OCI-LY7 (cell line): ENCODE results near the gene AKAP13. TPM values are rescaled to one million over a fixed set of nuclear protein-coding genes. Genes with fewer than 3 reads are reported as not detected.
"Not testable (repeated sequence)": the region's sequence is repeated elsewhere in the genome, so short reads cannot be mapped to it uniquely, and the experiment has no call there.

Source experiments
- BruUV-seq: library from RNA; stranded (reverse); fragments of 400-500 nt; replicated peaks from 2 replicates; lab custom pipeline; 2021; lab: Mats Ljungman, UMichigan
- CTCF ChIA-PET: fragments of 300-600 bp; sonication (Branson Sonifier 250); formaldehyde crosslinking; loops from one replicate; lab custom pipeline; 2022; ENCODE audit warnings: antibody characterized with exemption; ENCODE audit not compliant: unreplicated experiment; lab: Charles Lee
- POLR2A ChIA-PET: fragments of 300-600 bp; sonication (Branson Sonifier 250); formaldehyde crosslinking; loops from one replicate; lab custom pipeline; 2022; ENCODE audit warnings: antibody characterized with exemption; lab: Charles Lee
- DNase-seq: peaks from one replicate; pipeline ENCODE4 v3.0.0-alpha.2; 2015; ENCODE audit warnings: low spot score
- H2AFZ ChIP-seq: fragments of 200-600 bp; sonication (generic), shearing (Covaris generic); 2 replicates; pipeline ENCODE4 v1.6.1; 2014; ENCODE audit warnings: mild to moderate bottlenecking, antibody characterized with exemption, low read length, moderate library complexity
- H3K27ac ChIP-seq: fragments of 200-600 bp; sonication (generic); 2 replicates; pipeline ENCODE4 v1.5.1; 2014; ENCODE audit warnings: mixed run types, low read depth, mild to moderate bottlenecking, moderate library complexity, low read length, inconsistent platforms; ENCODE audit not compliant: poor library complexity, severe bottlenecking
- H3K36me3 ChIP-seq: fragments of 200-600 bp; sonication (generic); 2 replicates; pipeline ENCODE4 v1.6.1; 2014; ENCODE audit warnings: mild to moderate bottlenecking, antibody characterized with exemption, low read length, moderate library complexity, mixed read lengths; ENCODE audit not compliant: insufficient read depth
- H3K4me1 ChIP-seq: fragments of 200-600 bp; sonication (generic); 2 replicates; pipeline ENCODE4 v1.5.1; 2014; ENCODE audit warnings: mild to moderate bottlenecking, low read length; ENCODE audit not compliant: insufficient read depth, poor library complexity, severe bottlenecking
- H3K4me2 ChIP-seq: fragments of 200-600 bp; sonication (generic); 2 replicates; pipeline ENCODE4 v1.6.1; 2014; ENCODE audit warnings: mild to moderate bottlenecking, low read length
- H3K4me3 ChIP-seq: fragments of 200-600 bp; sonication (generic); 2 replicates; pipeline ENCODE4 v1.5.1; 2014; ENCODE audit warnings: mild to moderate bottlenecking, low read depth, low read length; ENCODE audit not compliant: poor library complexity, severe bottlenecking
- H3K79me2 ChIP-seq: fragments of 200-600 bp; sonication (generic); 2 replicates; pipeline ENCODE4 v1.6.1; 2016; ENCODE audit warnings: low read depth, mild to moderate bottlenecking, low read length, moderate library complexity, mixed read lengths; ENCODE audit not compliant: insufficient read depth
- H3K9me2 ChIP-seq: fragments of 200-600 bp; sonication (generic); 2 replicates; pipeline ENCODE4 v1.6.1; 2016; ENCODE audit warnings: mild to moderate bottlenecking, low read length, mixed read lengths; ENCODE audit not compliant: insufficient read depth
- H3K9me3 ChIP-seq: fragments of 200-600 bp; sonication (generic); 2 replicates; pipeline ENCODE4 v1.6.1; 2014; ENCODE audit warnings: mild to moderate bottlenecking, mixed run types, low read length, mixed read lengths
- H4K20me1 ChIP-seq: fragments of 200-600 bp; sonication (generic); 2 replicates; pipeline ENCODE4 v1.6.1; 2014; ENCODE audit warnings: mild to moderate bottlenecking, antibody characterized with exemption, low read length, moderate library complexity, mixed read lengths; ENCODE audit not compliant: insufficient read depth
- EZH2phosphoT487 ChIP-seq: fragments of 200-600 bp; sonication (generic); IDR thresholded peaks from 2 replicates; pipeline ENCODE4 v1.6.1; 2018; ENCODE audit warnings: low read depth, borderline replicate concordance, mild to moderate bottlenecking, mixed run types, antibody characterized with exemption, low read length, moderate library complexity, mixed read lengths
- intact Hi-C: fragments of 100-400 bp; cut with micrococcal nuclease; formaldehyde crosslinking; loops from one replicate; pipeline ENCODE4 v1.10.0; 2022; ENCODE audit not compliant: unreplicated experiment
- total RNA-seq, 2 experiments: library from RNA; depleted of rRNA in 1 of 2; stranded (reverse); fragments of >200 nt in 1 of 2; shearing (Covaris generic) in 1 of 2; gene quantifications; 2 replicates each; pipeline ENCODE4 v1.2.3, GENCODE V29; 2014 to 2022
- TF ChIP-seq, protein P1 (sequence below): fragments of 200-600 bp; sonication (generic); conservative IDR thresholded peaks from 2 replicates; pipeline ENCODE4 v1.5.1; 2014; ENCODE audit warnings: mild to moderate bottlenecking, antibody characterized with exemption, low read length, moderate library complexity, mixed read lengths

AKAP13 gene
- total RNA-seq, 2 experiments from 2014 or later, result 140 to 250 TPM

DNA sequence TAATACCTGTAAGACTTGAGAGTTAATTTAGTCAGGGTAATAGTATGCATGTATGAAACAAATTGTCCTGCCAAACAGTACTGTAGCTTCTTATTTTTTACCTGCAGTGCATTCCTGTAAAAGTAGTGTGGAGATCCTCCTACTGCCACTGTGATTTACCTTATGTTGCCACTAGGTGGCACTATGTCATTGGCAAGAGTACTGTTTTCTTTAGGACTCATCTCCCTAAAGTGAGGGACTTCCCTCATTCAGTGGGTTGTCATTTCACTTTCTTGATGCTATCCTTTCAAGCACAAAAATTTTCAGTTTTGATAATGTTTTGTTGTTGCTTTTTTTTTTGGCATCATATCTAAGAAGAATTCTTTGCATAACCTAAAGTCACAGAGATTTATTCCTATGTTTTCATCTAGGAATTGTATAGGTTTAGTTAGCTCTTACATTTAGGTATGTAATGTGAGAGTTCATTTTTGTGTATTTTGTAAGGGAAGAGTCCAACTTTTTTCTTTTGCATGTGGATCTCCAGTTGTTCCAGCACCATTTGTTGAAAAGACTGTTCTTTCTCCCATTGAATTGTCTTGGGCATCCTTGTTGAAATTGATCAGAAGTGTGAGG lies 105.7 kb downstream of the AKAP13 start:
- peak overlapping the region; percentile 12; the same call in 1 of the 2 replicates for H3K4me2 ChIP-seq
- H3K9me3 ChIP-seq, result no peaks in the 10 kb centered on the region
- peaks cover 37% of the 10 kb centered on the region for H3K36me3 ChIP-seq
- ChIA-PET POLR2A (no interaction called here), CTCF (interaction anchor here (1.7 kb wide), 1 partner anchor 11 kb away, joined by 3 read pairs; no protein-coding TSS in a partner anchor)
- no peak overlapping the region for H3K4me3 ChIP-seq
- BruUV-seq, result no TSS peak
- H3K27ac ChIP-seq, result no peak overlapping the region
- H4K20me1 ChIP-seq, result peaks cover 23% of the 10 kb centered on the region; the same call in 1 of the 2 replicates
- TF ChIP-seq, protein P1, sequence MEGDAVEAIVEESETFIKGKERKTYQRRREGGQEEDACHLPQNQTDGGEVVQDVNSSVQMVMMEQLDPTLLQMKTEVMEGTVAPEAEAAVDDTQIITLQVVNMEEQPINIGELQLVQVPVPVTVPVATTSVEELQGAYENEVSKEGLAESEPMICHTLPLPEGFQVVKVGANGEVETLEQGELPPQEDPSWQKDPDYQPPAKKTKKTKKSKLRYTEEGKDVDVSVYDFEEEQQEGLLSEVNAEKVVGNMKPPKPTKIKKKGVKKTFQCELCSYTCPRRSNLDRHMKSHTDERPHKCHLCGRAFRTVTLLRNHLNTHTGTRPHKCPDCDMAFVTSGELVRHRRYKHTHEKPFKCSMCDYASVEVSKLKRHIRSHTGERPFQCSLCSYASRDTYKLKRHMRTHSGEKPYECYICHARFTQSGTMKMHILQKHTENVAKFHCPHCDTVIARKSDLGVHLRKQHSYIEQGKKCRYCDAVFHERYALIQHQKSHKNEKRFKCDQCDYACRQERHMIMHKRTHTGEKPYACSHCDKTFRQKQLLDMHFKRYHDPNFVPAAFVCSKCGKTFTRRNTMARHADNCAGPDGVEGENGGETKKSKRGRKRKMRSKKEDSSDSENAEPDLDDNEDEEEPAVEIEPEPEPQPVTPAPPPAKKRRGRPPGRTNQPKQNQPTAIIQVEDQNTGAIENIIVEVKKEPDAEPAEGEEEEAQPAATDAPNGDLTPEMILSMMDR, result peak; percentile 91
- TF ChIP-seq EZH2phosphoT487, result no peak
- H3K4me1 ChIP-seq, result peaks cover 76% of the 10 kb centered on the region
- intact Hi-C loops, result loop anchor here (5.0 kb wide), 2 partner anchors 56 to 96 kb away; no protein-coding TSS in a partner anchor
- no peak overlapping the region for H2AFZ ChIP-seq
- H3K9me2 ChIP-seq, result no peaks in the 10 kb centered on the region
- peak; percentile 81 for DNase-seq
- H3K79me2 ChIP-seq, result peaks cover 85% of the 10 kb centered on the region

DNA sequence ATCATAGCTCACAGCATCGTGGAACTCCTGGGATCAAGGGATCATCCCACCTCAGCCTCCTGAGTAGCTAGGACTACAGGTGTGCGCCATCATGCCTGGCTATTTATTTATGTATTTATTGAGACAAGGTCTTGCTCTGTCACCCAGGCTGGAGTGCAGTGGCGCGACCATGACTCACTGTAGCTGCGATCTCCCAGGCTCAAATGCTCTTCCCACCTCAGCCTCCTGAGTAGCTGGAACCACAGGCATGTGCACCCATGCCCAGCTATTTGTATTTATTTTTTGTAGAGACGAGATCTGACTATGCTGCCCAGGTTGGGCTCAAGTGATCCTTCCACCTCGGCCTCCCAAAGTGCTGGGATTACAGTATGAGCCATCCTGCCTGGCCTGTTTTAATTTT lies 107.4 kb downstream of the AKAP13 start:
- H3K9me2 ChIP-seq, DNase-seq, H3K4me2 ChIP-seq, BruUV-seq, H3K4me3 ChIP-seq, H3K9me3 ChIP-seq, H3K27ac ChIP-seq, H2AFZ ChIP-seq: not testable (repeated sequence)
- ChIA-PET POLR2A (interaction anchor here (0.8 to 3.2 kb wide), 5 partner anchors 10 to 160 kb away, joined by 3 to 18 read pairs (median 7); no protein-coding TSS in a partner anchor), CTCF (interaction anchor here (1.5 kb wide), 1 partner anchor 16 kb away, joined by 3 read pairs; no protein-coding TSS in a partner anchor)
- H3K79me2 ChIP-seq, result peaks cover 81% of the 10 kb centered on the region
- peaks cover 58% of the 10 kb centered on the region for H3K4me1 ChIP-seq
- H4K20me1 ChIP-seq, result peaks cover 28% of the 10 kb centered on the region
- intact Hi-C loops, result loop anchor here (5.0 kb wide), 2 partner anchors 55 to 95 kb away; no protein-coding TSS in a partner anchor
- peaks cover 45% of the 10 kb centered on the region for H3K36me3 ChIP-seq

DNA sequence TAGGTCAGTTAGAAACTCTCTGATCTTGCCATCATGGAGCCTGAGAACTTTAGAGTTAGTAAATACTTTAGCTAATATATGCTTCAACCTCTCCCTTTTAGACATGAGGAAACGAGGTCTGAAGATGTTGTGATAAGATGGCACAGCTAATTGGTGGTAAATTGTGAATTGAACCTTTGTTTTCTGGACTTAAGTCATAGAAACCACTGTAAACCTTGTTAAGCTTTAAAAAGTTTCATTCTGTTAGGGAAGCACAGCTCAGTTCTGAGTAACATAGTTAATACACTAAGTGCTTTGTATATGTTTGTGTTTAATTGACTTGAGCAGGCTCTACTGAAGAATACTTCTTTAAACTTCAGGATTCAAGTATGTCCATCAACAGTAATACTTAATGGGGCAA lies 108.6 kb downstream of the AKAP13 start:
- Histone ChIP-seq H3K9me3 (no peaks in the 10 kb centered on the region), H3K9me2 (no peaks in the 10 kb centered on the region), H3K4me3 (no peak overlapping the region), H3K4me1 (peaks cover 50% of the 10 kb centered on the region), H3K79me2 (peaks cover 78% of the 10 kb centered on the region), H4K20me1 (peaks cover 28% of the 10 kb centered on the region), H2AFZ (no peak overlapping the region), H3K27ac (no peak overlapping the region), H3K4me2 (peak overlapping the region; percentile 34), H3K36me3 (peaks cover 46% of the 10 kb centered on the region)
- POLR2A ChIA-PET, result interaction anchor here (0.7 to 3.2 kb wide), 7 partner anchors 9 to 58 kb away, joined by 3 to 18 read pairs (median 3); no protein-coding TSS in a partner anchor
- intact Hi-C loops, result loop anchor here (5.0 kb wide), 2 partner anchors 53 to 93 kb away; no protein-coding TSS in a partner anchor
- DNase-seq, result no peak
- CTCF ChIA-PET, result interaction anchor here (1.5 kb wide), 1 partner anchor 17 kb away, joined by 3 read pairs; no protein-coding TSS in a partner anchor
- no peak for TF ChIP-seq EZH2phosphoT487
- TF ChIP-seq, protein P1, result no peak
- BruUV-seq, result no TSS peak
